GM18520 (cell line): ENCODE data around the gene ARL6IP4.

ENCODE experiments used
- ATAC-seq: cut with Tn5 transposase; IDR thresholded peaks from one replicate; pipeline ENCODE4 v1.9.1; 2021; ENCODE audit not compliant: unreplicated experiment

Gene ARL6IP4

DNA sequence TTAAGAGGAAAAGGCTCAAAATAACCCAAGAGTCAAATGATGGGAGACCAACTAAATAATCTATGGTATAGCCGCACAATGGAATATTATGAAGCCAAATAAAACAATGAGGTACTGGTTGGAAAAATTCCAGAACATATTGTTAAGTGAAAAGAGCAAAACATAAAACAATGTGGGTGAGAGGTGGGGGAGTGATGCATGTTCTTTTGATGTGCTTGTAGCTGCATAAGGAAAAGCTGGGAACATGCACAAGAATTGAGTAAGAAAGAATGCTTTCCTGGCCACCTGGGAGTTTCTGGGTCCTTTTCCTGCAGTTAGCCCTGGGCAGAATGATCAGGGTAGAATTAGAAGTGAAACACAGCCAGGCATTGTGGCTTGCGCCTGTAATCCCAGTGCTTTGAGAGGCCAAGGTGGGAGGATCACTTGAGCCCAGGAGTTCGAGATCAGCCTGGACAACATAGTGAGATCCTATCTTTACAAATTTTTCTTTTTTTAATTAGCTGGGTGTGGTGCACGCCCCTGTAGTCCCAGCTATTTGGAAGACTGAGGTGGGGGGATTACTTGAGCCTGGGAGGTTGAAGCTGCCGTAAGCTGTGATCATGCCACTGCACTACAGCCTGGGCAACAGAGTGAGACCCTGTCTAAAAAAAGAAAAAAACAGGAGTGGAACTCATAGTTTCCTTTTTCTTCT is 22.1 kb upstream of the ARL6IP4 start:
- no peak for ATAC-seq

DNA sequence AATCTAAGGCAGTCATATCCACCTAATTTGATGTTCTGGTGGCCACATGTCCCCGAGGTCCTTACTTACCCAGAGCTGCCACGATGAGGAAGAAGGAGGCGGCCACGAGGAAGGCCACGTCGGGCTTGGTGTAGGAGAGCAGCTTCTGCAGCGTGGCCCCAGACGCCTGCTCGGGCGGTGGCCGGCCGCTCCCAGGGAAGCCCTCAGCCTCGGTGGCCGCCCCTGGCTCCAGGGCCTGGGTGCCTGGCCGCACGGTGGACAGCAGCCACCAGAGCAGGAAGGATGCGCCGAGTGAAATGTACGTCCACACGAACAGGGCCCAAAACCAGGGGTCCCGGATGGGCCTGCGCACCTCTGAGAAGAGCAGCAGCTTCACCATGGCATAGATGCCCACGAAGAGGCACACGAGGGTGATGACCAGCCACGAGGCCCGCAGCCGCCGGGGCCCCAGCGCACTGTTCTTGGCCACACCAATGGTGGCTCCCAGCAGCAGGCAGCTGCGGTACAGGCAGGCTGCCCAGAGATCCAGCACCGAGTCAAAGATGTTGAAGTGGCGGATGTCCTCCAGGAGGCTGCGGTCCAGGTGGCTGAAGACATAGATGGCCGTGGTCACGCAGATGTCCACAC is 20.8 kb upstream of the ARL6IP4 start:
- no peak for ATAC-seq

DNA sequence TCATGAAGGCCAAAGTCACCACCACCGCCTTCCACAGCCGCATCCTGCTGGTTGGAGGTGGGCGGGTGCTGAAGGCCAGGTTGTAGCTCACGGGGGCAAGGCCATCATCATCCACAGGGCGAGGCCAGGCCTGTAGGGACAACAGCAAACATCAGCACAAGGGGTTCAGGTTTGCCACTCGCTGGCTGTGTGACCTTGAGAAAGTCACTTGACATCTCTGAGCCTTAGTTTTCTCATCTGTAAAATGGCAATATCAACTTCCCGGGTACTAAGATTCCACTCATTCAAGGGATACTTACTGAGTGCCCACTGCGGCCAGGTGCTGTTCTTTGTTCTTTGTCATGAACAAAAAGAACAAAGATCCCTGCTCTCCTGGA is 20.3 kb upstream of the ARL6IP4 start:
- no peak for ATAC-seq

DNA sequence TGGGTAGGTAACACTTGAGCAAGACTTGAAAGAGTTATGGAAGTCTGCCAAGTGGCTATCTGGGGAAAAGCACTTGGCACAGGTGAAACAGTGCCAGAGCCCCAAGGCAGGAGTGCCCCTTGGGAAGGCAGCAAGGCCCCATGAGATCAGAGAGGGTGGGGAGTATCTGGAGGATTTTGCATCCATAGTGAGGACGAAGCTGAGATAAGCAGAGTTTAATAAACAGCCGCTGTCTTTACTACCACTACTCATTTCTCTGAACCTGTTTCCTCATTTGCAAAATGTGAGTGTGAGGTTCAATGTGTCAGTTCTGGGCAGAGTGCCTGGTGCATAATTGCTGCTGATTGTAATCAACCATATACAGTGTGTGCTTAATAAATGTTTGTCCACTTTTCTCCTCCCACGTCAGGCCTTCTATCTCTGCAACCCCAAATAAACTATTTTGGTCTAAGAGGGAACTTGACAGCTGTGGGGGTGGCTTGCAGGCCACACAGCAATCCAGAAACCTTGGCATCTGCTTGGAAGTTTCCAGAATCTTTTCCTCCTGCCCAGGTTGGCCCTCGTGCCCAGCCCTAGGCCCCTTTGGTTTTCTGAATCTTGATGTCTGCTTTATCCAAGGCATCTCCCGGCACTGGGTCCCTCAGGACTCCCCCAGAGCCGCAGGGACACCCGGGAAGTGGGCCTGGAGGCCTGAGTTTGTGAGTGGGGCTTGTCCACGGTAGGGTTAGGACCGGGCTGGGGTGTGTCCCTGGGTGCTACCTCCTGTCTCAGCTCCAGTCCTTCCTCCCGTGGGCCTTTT is 18.8 kb upstream of the ARL6IP4 start:
- no peak for ATAC-seq

DNA sequence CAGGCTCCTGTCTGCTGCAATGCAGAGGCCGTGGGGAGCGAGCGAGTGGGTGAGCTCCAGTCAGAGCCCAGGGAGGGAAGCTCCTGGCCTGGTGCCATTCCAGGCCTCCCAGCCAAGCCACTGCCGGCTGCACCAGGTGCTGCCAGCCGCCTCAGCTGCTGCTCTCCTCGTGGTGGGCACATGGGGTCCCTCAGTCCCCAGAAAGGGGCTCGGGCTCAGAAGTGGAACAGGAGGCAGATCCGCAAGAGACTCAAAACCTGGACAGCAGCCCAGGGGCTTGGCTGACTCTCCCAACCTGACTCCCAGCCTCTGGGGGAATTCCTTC is 16.6 kb upstream of the ARL6IP4 start:
- no peak for ATAC-seq

DNA sequence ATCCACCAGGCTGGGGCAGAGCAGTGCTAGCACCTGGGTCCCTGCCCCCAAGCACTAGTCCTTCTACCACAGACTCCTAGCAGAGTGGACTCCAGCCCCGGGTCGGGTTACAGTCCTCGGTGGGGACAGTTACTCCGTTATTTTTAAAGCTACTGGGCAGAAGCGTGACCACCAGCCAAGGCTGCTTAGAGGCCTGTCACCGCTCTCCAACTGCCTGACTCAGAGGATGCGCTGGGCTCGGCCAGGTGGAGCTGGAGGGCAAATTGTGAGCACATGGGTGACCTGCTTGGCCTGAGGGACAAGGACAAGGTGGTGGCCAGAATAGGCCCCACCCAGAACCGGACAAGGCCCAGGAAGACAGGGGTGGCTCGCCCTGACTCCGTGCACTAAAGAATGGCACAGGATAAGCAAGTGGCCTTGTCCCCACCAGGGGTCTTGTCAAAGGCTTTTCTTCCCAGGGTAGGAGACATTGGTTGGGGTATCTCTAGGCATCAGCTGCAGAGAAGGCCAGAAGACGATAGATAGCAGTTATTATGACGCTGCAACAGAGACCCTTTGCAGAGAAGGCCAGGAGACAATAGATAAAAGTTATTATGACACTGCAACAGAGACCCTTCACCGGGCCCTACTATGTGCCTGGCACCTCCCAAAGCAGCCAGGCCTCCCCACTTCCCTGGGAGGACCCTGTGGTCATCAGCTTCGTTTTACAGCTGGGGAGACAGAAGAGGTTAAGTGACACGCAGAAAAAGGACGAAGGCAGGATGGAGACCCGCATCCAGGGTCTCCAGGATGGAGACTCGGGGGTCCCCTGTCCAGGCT is 15.8 kb upstream of the ARL6IP4 start:
- no peak for ATAC-seq

DNA sequence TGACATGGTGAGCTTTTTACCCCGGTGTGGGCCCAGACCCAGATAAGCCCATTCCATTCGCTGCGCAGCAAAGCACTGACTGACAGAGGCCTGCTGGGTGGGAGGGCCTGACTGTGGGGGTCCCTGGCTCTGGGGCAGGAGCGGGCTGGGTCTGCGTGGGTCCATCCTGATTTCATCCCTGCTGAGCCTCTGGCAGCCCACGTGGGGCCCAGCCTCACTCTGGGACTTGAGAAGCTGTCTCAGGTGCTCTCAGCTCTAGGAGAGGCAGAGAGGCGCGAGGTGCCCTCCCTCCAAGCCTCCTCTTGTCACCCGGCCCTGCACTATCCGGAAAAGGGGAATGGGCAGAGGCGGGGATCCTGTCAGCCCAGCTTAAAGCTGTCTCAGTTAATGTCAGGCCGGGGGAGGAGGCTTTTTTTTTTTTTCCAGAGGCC is 15.1 kb upstream of the ARL6IP4 start:
- ATAC-seq, result no peak

DNA sequence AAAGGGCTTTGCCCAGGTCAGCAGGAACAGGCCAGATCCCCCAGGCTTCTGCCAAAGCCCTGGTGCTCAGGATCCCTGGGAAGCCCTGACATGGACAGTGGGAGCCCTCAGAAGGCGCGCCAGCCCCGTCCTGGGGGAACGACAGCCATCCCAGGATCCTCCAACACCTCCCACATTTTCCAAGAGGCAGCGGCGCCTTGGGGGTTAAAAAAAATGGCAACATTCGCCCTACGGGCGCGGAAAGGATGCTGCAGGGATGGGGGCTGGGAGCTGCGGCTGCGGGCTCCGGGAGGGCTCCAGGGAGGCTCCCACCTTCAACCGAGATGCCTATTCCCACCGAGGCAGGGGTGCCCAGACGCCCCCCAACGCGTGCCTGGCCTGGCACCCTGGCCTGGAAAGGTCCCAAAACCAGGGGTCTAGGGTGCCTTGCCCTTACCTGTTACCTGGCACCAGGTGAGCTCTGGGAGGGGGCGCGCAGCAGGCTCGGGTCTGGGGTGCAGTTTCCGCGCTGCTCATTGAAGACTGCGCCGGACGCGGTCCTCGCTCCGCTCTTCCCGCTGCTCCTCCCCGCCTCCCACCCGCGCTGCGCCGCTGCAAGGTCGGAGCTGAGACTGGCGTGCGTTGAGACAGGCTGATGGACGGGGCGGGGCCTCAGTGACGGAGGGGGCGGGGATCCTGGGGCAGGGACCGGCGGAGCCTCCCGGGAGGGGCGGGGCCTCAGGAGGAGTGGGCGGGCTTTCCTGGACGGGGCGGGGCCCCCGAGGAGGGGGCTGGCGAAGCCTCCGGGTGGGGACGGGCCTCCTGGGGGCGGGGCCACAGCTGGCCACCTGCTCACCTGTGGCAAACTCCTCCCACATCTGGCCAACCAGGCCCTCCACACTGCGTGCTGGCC is 14.4 kb upstream of the ARL6IP4 start, which contains the start of gene ABCB9:
Gene ABCB9 (minus strand): TSS at position 613 of the 892 bp plus-strand sequence. CDS start 6,228 bp downstream, outside the sequence.
- no peak for ATAC-seq

DNA sequence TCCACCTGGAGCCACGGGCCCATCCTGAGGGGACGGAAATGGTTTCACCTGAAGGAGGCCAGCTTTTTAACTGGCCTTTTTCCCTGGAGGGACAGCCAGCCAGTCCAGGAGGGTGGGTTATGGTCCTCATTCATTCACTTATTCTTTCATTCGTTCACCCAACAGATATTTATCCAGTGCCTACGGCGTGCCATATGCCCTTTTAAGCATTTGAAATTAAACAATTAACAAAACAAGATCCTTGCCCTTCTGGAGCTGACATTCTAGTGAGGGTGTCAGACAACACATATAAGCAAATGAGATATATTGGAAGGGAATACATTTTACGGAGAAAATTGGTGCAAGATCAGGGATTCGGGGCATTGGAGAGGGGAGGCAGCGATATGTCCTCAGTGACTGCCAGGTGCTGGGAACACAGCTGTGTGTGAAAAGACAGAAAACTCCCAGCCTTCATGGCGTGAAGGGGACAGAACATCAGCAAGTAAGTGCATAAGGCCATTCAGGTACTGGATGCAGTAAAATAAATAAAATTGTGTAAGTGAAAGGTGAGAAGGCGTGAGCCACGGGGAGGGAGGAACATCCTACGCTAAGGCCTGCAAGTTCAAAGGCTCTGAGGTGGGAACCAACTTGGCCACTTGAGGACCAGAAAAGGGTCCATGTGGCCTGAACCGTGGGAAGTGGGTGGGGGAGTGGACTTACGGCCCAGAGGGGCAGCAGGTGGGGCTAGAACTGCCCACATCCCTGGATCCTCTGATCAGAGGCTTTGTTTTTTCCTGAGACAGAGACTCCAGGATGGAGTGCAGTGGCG is 13.5 kb upstream of the ARL6IP4 start:
- no peak for ATAC-seq

DNA sequence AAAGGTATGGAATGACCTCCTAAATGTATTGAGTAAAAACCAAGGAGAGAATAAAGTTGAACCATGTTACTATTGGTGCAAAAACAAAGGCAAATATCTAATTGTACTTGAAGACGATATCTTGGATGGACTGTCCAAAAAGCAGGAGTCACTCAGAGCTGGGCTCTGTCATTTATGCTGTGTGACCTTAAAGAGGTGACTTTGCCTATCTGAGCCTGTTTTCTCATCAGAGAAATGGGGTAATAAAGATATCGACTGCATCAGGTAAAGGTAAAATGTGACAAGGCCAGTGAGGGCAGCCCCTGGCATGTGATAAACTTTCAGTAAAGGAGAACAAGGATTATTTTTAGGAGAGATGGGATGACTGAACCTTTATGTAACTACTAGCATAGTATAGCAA is 12.4 kb upstream of the ARL6IP4 start:
- ATAC-seq, result no peak

DNA sequence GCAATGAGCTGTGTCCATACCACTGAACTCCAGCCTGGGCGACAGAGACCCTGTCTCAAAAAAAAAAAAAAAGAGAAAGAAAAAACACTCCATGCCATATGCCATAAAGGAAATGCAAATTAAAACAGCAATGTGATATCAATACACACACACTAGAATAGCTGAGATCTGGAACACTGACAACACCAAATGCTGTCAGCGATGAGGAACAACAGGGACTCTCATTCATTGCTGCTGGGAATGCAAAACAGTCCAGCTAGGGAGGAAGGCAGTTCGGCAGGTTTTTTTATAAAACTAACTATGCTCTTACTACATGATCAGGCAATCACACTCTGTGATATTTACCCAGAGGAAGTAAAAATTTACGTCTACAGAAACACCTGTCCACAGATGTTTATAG is 10.8 kb upstream of the ARL6IP4 start:
- ATAC-seq, result no peak

DNA sequence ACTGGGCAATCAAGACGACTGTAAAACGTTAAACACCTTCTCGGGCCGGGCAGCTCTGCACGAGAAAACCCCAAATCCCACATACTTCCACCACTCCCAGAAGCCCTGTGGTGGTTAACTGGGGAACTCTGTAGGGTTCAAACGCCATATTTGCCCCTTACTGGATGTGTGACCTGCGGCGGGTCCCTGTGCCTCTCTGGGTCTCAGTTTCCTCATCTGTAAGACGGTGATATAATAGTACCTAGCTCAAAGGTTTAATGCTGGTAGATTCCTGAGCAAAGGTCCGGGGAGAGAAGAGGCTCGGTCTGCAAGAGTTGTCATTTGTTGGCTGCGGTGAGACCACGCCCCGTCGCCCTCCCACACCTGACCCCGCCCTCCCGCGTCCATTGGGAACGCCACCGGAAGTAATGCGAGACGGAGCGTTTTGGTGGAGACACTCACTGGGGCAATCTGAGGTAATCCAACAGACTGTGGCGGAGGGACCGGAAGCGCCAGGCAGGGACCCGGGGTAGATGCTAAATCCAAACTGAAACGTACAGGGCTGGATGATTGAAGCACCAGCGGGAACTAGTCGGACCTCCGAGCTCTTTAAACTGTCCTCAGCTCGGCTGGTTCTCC is 6.1 kb upstream of the ARL6IP4 start:
- peak; percentile 66 for ATAC-seq

DNA sequence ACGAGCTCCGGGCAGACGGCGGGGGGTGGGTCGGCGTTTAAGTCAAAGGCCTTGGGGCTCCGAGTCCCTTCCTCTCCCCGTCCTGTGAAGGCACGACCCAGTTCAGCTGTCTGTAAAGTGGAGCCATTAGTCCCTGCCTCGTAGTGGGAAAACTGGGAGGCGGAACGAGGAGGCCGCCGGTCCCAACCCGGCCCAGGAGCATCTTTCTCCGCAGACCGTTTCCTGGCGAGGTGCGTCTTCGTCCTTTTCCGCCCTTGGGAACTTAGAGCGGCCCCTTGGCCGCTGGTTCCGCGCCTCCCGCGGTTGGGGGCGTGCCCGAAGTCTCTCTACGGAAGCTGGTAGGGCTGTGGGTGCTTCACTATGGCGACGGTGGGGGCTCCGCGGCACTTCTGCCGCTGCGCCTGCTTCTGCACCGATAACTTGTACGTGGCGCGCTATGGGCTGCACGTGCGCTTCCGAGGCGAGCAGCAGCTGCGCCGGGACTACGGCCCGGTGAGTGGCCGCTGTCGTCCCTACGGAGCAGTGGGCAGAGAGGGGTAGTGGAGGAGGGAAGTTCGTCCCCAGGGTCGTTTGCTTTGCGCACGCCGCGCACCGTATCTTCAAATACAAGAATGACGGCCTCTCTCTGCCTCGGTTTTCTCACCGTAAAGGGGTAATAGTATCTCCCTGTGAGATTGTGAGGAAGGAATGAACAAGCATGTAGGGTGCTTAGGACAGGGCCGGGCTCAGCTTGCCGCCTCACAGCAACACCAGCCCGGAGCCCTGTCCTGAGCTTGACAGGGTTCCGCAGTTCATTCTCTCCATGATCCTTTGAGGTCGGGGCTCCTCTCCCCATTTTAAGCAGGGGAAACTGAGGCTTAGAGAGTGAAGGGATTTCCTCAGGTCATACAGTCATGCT is 5.3 kb upstream of the ARL6IP4 start, which contains the start of gene OGFOD2:
Gene OGFOD2 (plus strand): TSS at position 353 of the 898 bp plus-strand sequence. CDS start 8 bp downstream, at position 361.
- ATAC-seq, result peak; percentile 72

DNA sequence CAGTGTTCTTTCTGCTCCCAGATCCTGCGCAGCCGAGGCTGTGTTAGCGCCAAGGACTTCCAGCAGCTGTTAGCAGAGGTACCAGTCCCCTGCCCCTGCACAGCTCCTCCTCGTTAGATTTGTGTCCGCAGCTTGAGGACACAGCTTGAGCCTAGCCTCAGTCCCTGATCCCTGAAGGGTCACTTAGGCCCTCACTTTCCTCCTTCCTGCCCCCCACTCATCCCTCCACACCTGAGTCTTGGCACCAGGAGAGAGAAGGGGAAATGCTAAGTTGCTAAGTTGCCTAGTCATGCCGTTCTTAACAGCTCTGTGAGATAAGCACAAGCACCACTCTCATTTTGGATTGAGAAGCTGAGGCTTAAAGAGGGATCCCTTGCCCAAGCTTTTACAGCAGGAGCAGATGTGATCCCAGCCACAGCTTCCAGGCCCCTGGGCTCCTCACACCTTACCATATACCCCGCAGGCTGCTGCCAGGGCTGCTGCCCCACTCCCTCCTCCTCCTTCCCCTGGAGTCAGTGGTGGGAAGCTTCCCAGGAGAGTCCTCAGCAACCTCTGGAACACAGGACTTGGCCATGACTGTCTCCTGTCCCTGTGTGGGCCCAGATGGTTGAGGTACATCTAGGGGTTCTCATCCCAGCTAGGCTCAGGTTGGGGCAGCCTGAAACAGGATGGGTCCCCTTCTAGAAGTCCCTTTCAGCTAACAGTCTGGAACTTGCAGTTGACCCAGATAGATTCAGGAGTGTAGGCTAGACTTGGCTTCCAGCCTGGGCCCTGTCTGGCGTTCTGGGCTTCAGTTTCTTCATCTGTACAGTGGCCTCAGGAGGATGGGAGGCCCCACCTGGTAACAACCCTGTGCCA is 4.5 kb upstream of the ARL6IP4 start:
- no peak for ATAC-seq

DNA sequence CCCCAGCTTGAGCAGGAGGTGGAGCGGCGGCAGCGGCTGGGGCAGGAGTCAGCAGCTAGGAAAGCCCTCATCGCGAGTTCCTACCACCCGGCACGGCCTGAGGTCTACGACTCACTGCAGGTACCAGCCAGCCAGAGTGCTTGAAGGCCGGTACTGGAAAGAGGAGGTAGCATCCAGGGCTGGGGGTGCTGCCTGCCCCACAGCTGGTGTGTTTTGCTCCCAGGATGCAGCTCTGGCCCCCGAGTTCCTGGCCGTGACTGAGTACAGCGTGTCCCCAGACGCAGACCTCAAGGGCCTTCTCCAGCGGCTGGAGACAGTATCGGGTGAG is 3.9 kb upstream of the ARL6IP4 start:
- ATAC-seq, result no peak

DNA sequence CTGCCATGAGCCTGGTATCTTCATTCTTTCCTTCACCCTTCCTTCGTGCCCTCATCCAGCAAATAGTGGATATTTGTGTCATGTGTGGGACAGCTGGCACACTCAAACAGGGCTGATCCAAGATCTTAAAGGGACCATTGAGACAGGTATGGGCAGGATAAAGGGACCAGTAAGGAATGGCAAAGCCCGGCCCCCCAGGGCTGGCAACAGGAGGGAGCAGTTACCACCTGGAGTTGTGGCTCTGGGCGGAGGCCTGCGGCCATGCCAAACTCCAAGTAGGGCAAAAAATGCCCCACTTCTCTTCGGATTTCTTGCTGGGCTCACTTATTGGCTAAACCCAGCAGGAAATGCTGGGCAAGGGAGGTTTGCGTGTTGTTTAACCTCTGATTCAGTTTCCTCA is 3.3 kb upstream of the ARL6IP4 start:
- no peak for ATAC-seq
